HCT116 (cell line): ENCODE measurements around the gene NSMCE3.

Experiments used
- EZH2phosphoT487 ChIP-seq: fragments of 200-600 bp; IDR thresholded peaks from 2 replicates; pipeline ENCODE4 v1.6.1; 2018; ENCODE audit warnings: antibody characterized with exemption, borderline replicate concordance
- FOSL1 ChIP-seq: IDR thresholded peaks from 2 replicates; pipeline ENCODE4 v1.6.1; 2012; ENCODE audit warnings: low read depth
- POLR2AphosphoS5 ChIP-seq: IDR thresholded peaks from 2 replicates; pipeline ENCODE4 v1.6.1; 2011; ENCODE audit warnings: mild to moderate bottlenecking, low read depth, low read length, moderate library complexity
- TF ChIP-seq, protein P1 (sequence below), 3 experiments: fragments of 200-600 bp in 1 of 3; sonication (generic) in 1 of 3; IDR thresholded peaks in 2 of 3; conservative IDR thresholded peaks in 1 of 3; 2 replicates each; pipeline ENCODE4 v1.5.1; 2012 to 2017; ENCODE audit warnings: low read depth in 2 of 3, low read length in 2 of 3, antibody characterized with exemption in 1 of 3, borderline replicate concordance in 1 of 3, control low read depth in 1 of 3, mild to moderate bottlenecking in 1 of 3, mixed read lengths in 1 of 3, mixed run types in 1 of 3, moderate library complexity in 1 of 3; ENCODE audit not compliant: insufficient read depth in 1 of 3

- TF ChIP-seq, protein P1, sequence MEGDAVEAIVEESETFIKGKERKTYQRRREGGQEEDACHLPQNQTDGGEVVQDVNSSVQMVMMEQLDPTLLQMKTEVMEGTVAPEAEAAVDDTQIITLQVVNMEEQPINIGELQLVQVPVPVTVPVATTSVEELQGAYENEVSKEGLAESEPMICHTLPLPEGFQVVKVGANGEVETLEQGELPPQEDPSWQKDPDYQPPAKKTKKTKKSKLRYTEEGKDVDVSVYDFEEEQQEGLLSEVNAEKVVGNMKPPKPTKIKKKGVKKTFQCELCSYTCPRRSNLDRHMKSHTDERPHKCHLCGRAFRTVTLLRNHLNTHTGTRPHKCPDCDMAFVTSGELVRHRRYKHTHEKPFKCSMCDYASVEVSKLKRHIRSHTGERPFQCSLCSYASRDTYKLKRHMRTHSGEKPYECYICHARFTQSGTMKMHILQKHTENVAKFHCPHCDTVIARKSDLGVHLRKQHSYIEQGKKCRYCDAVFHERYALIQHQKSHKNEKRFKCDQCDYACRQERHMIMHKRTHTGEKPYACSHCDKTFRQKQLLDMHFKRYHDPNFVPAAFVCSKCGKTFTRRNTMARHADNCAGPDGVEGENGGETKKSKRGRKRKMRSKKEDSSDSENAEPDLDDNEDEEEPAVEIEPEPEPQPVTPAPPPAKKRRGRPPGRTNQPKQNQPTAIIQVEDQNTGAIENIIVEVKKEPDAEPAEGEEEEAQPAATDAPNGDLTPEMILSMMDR (IDR thresholded peaks at IDR 0.05 in 2 of 3, conservative IDR thresholded peaks at IDR 0.05 in 1 of 3; ENCODE audit: borderline replicate concordance in 1 of 3, insufficient read depth in 1 of 3, low read depth in 2 of 3, low read length in 2 of 3): no peak
- no peak for TF ChIP-seq FOSL1
- TF ChIP-seq EZH2phosphoT487: no peak
- TF ChIP-seq POLR2AphosphoS5: no peak
Observed at GRCh38 chr15:29242456-29243242, 27.0 kb downstream of the NSMCE3 start.
